HG03457 (cell line): ENCODE measurements around the gene EIF4E1B.

Experiments used
- ATAC-seq: cut with Tn5 transposase; IDR thresholded peaks from one replicate; pipeline ENCODE4 v1.9.1; 2021; ENCODE audit warnings: moderate number of reproducible peaks; ENCODE audit not compliant: unreplicated experiment

EIF4E1B gene

GRCh38 chr5:176680226-176680563 is 49.7 kb downstream of the EIF4E1B start:
- no peak for ATAC-seq

GRCh38 chr5:176682016-176682531 is 51.6 kb downstream of the EIF4E1B start:
- no peak for ATAC-seq

- no peak for ATAC-seq
Measured at GRCh38 chr5:176685010-176685409, 54.5 kb downstream of the EIF4E1B start.

GRCh38 chr5:176687247-176687646 is 56.8 kb downstream of the EIF4E1B start:
- ATAC-seq, result no peak

- ATAC-seq, result no peak
Measured at GRCh38 chr5:176687881-176688280, 57.4 kb downstream of the EIF4E1B start.

- ATAC-seq, result no peak
Measured at GRCh38 chr5:176690911-176691310, 60.4 kb downstream of the EIF4E1B start.

- no peak for ATAC-seq
Measured at GRCh38 chr5:176691524-176691923, 61.0 kb downstream of the EIF4E1B start.

- ATAC-seq, result no peak
Measured at GRCh38 chr5:176692326-176692725, 61.9 kb downstream of the EIF4E1B start.

GRCh38 chr5:176692839-176693476 is 62.5 kb downstream of the EIF4E1B start:
- no peak for ATAC-seq

GRCh38 chr5:176693477-176693851 is 63.0 kb downstream of the EIF4E1B start:
- ATAC-seq, result no peak

GRCh38 chr5:176694146-176694545 is 63.7 kb downstream of the EIF4E1B start:
- no peak for ATAC-seq

GRCh38 chr5:176694631-176695030 is 64.2 kb downstream of the EIF4E1B start:
- no peak for ATAC-seq

- no peak for ATAC-seq
Measured at GRCh38 chr5:176695073-176695472, 64.6 kb downstream of the EIF4E1B start.
